ENCODE data around the gene CD8B2.
A peak's percentile ranks its signal among the peaks of the same experiment; 100 is the strongest.
"Not testable (repeated sequence)": the region's sequence is repeated elsewhere in the genome, so short reads cannot be mapped to it uniquely, and the experiment has no call there.

CD8B2 gene

DNA sequence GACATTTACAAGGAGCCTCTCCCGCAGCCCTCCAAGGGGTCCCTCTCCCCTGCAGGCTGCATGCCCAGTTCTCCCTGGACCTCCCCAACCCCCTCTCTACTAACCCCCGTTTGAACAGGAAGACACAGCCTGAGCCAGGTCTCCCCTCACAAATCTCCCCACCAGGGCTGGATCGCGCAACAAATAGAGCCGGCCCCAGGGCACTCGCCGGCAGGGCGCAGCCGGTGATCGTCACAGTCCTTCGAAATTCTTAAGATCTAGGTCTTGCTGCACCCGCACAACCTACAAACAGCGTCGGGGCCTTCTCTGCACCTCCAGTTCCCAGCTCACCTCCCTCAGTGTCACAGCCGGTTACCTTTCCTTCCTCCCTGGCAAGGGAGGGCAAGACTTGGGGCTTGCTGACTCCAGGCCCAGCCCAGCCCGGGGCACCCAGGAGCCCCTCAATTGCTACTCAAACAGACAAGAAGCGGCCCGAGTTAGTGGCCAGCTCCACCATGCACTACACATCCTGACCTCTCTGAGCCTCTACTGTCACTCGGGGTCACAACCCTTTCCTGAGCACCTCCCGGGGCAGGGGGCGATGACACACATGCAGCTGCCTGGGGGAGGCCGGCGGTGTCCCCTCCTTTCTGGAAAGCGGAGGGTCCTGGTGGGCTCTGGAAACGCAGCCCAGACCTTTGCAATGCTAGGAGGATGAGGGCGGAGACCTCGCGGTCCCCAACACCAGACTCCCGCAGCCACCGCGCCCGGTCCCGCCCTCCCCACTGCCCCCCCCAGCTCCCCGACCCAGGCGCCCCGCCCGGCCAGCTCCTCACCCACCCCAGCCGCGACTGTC is at the start of gene CD8B2:
CD8B2 (plus strand) TSS at position 814 of the 835 bp plus-strand sequence. CDS start 63 bp downstream, outside the sequence.
- H3K4me3 Mint-ChIP-seq; H3K27ac Mint-ChIP-seq; H3K9me3 Mint-ChIP-seq; intact Hi-C loops (cut with micrococcal nuclease); H3K36me3 Mint-ChIP-seq (ENCODE audit: low read depth): not testable (repeated sequence)
- Mint-ChIP-seq H3K4me1 (ENCODE audit: low read depth) (peaks cover 11% of the 10 kb centered on the region), H3K27me3 (peaks cover 29% of the 10 kb centered on the region)

DNA sequence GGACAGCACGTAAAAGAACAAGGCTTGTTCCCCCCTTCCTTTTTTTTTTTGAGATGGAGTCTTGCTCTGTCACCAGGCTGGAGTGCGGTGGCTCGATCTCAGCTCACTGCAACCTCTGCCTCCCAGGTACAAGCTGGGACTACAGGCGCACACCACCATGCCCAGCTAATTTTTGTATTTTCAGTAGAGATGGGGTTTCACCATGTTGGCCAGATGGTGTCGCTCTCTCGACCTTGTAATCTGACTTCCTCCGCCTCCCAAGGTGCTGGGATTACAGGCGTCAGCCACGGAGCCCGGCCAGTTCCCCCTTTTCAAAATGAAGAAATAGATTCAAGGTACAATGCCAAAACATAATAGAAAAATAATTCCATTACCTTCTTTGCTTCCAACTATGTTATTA is 25.3 kb upstream of the CD8B2 start:
- H3K27me3 Mint-ChIP-seq; H3K4me1 Mint-ChIP-seq (ENCODE audit: low read depth); H3K36me3 Mint-ChIP-seq (ENCODE audit: low read depth); H3K27ac Mint-ChIP-seq; H3K9me3 Mint-ChIP-seq; H3K4me3 Mint-ChIP-seq: not testable (repeated sequence)
- intact Hi-C loops (cut with micrococcal nuclease): loop anchor here (5.0 kb wide), 1 partner anchor 80 kb away; no protein-coding TSS in a partner anchor

GRCh38 chr2:106467516-106467915 is 19.6 kb upstream of the CD8B2 start:
- H3K27ac Mint-ChIP-seq; intact Hi-C loops (cut with micrococcal nuclease); H3K36me3 Mint-ChIP-seq (ENCODE audit: low read depth); H3K9me3 Mint-ChIP-seq; H3K4me1 Mint-ChIP-seq (ENCODE audit: low read depth); H3K27me3 Mint-ChIP-seq; H3K4me3 Mint-ChIP-seq: not testable (repeated sequence)

DNA sequence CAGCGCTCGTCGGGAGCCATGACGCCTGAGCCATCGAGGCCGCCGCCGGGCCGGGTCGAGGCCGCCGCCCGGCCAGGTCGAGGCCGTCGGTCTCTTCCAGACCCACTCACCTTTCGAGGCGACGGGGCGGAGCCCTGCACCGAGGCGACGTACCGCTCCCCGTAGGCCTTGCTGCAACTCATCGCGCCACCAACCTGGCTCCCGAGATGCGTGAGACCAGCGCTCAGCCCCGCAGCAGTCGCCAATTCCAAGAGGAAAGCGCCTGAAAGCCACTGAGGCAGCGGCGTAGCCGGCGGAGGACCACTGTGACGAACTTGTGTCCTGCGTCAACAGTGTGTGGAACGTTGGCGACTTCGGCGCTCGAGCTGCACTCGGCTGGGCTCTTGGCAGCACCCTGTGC is 19.1 kb upstream of the CD8B2 start, which contains the start of gene RGPD3:
RGPD3 (minus strand) TSS at position 307 of the 400 bp plus-strand sequence; CDS start at position 182, 125 bp downstream.
- H3K27me3 Mint-ChIP-seq; H3K9me3 Mint-ChIP-seq; H3K4me1 Mint-ChIP-seq (ENCODE audit: low read depth); intact Hi-C loops (cut with micrococcal nuclease); H3K4me3 Mint-ChIP-seq; H3K36me3 Mint-ChIP-seq (ENCODE audit: low read depth): not testable (repeated sequence)
- H3K27ac Mint-ChIP-seq: peak within 1 kb of the TSS; percentile 7

- H3K4me3 Mint-ChIP-seq; H3K36me3 Mint-ChIP-seq (ENCODE audit: low read depth); H3K27me3 Mint-ChIP-seq; intact Hi-C loops (cut with micrococcal nuclease); H3K4me1 Mint-ChIP-seq (ENCODE audit: low read depth); H3K27ac Mint-ChIP-seq; H3K9me3 Mint-ChIP-seq: not testable (repeated sequence)
Measured at GRCh38 chr2:106470658-106471057, 16.5 kb upstream of the CD8B2 start.

GRCh38 chr2:106477647-106478046 is 9.5 kb upstream of the CD8B2 start:
- H3K4me1 Mint-ChIP-seq (ENCODE audit: low read depth); H3K36me3 Mint-ChIP-seq (ENCODE audit: low read depth); H3K9me3 Mint-ChIP-seq; intact Hi-C loops (cut with micrococcal nuclease); H3K27me3 Mint-ChIP-seq; H3K4me3 Mint-ChIP-seq; H3K27ac Mint-ChIP-seq: not testable (repeated sequence)

- H3K27ac Mint-ChIP-seq; H3K4me1 Mint-ChIP-seq (ENCODE audit: low read depth); intact Hi-C loops (cut with micrococcal nuclease); H3K27me3 Mint-ChIP-seq; H3K4me3 Mint-ChIP-seq; H3K9me3 Mint-ChIP-seq; H3K36me3 Mint-ChIP-seq (ENCODE audit: low read depth): not testable (repeated sequence)
Measured at GRCh38 chr2:106479563-106479962, 7.6 kb upstream of the CD8B2 start.

GRCh38 chr2:106487386-106488191 is 425 bp downstream of the CD8B2 start:
- H3K9me3 Mint-ChIP-seq; H3K27ac Mint-ChIP-seq; intact Hi-C loops (cut with micrococcal nuclease); H3K36me3 Mint-ChIP-seq (ENCODE audit: low read depth); H3K4me3 Mint-ChIP-seq: not testable (repeated sequence)
- H3K4me1 Mint-ChIP-seq (ENCODE audit: low read depth): peaks cover 11% of the 10 kb centered on the region
- H3K27me3 Mint-ChIP-seq: peaks cover 29% of the 10 kb centered on the region

GRCh38 chr2:106489701-106490100 is 2.5 kb downstream of the CD8B2 start:
- H3K36me3 Mint-ChIP-seq (ENCODE audit: low read depth); H3K27ac Mint-ChIP-seq; intact Hi-C loops (cut with micrococcal nuclease); H3K4me3 Mint-ChIP-seq; H3K9me3 Mint-ChIP-seq: not testable (repeated sequence)
- peaks cover 11% of the 10 kb centered on the region for H3K4me1 Mint-ChIP-seq (ENCODE audit: low read depth)
- H3K27me3 Mint-ChIP-seq: peaks cover 29% of the 10 kb centered on the region

DNA sequence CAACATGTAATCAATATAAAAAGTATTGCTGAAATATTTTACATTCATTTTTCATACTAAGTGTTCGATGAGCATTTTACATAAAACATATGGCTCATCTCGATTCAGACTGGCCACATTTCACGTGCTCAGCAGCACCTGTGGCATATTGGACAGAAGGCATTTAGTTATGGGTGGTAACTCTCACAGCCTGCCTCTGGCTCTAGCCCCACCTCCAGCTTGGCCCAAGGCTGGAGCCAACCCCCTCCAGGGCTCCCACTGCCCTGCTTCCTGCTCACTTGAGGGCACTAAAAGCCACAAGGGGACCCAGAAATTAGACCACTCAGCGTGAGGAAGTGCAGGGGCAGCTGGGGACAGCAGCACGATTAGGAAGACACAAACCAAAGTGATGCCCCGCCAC is 5.2 kb downstream of the CD8B2 start:
- H3K36me3 Mint-ChIP-seq (ENCODE audit: low read depth); H3K9me3 Mint-ChIP-seq; H3K4me1 Mint-ChIP-seq (ENCODE audit: low read depth); H3K27ac Mint-ChIP-seq; H3K4me3 Mint-ChIP-seq; intact Hi-C loops (cut with micrococcal nuclease): not testable (repeated sequence)
- peaks cover 14% of the 10 kb centered on the region for H3K27me3 Mint-ChIP-seq

DNA sequence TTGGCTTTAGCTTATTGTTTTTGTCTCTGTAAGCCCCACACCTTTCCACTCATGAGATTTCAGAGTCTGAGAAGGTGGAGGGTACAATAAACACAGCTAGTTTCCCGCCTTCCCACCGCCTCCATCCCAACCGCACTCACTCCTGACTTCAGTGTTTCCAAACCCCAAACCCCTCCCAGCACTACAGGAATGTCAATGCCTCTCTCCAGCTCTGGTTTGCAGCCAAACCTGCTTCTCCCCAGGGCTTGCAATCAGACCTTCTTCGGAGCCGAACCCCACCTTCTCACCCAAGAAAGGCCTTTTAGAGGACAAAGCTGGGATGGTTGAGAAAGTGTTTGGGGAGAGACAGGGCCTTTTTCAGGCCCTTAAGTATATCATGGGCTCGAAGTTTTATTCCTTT is 5.7 kb downstream of the CD8B2 start:
- H3K9me3 Mint-ChIP-seq; H3K36me3 Mint-ChIP-seq (ENCODE audit: low read depth); H3K27ac Mint-ChIP-seq; H3K27me3 Mint-ChIP-seq; intact Hi-C loops (cut with micrococcal nuclease); H3K4me1 Mint-ChIP-seq (ENCODE audit: low read depth); H3K4me3 Mint-ChIP-seq: not testable (repeated sequence)

GRCh38 chr2:106498549-106498948 is 11.4 kb downstream of the CD8B2 start:
- H3K9me3 Mint-ChIP-seq; H3K27me3 Mint-ChIP-seq; H3K4me1 Mint-ChIP-seq (ENCODE audit: low read depth); intact Hi-C loops (cut with micrococcal nuclease); H3K4me3 Mint-ChIP-seq; H3K27ac Mint-ChIP-seq; H3K36me3 Mint-ChIP-seq (ENCODE audit: low read depth): not testable (repeated sequence)

GRCh38 chr2:106500350-106500749 is 13.2 kb downstream of the CD8B2 start:
- intact Hi-C loops (cut with micrococcal nuclease); H3K27me3 Mint-ChIP-seq; H3K4me3 Mint-ChIP-seq; H3K9me3 Mint-ChIP-seq; H3K4me1 Mint-ChIP-seq (ENCODE audit: low read depth); H3K27ac Mint-ChIP-seq; H3K36me3 Mint-ChIP-seq (ENCODE audit: low read depth): not testable (repeated sequence)

GRCh38 chr2:106502351-106502750 is 15.2 kb downstream of the CD8B2 start:
- H3K27ac Mint-ChIP-seq; H3K36me3 Mint-ChIP-seq (ENCODE audit: low read depth); H3K4me3 Mint-ChIP-seq; H3K4me1 Mint-ChIP-seq (ENCODE audit: low read depth); H3K9me3 Mint-ChIP-seq; H3K27me3 Mint-ChIP-seq; intact Hi-C loops (cut with micrococcal nuclease): not testable (repeated sequence)
